ENCODE results near the gene PRKD1.

PRKD1 gene

DNA sequence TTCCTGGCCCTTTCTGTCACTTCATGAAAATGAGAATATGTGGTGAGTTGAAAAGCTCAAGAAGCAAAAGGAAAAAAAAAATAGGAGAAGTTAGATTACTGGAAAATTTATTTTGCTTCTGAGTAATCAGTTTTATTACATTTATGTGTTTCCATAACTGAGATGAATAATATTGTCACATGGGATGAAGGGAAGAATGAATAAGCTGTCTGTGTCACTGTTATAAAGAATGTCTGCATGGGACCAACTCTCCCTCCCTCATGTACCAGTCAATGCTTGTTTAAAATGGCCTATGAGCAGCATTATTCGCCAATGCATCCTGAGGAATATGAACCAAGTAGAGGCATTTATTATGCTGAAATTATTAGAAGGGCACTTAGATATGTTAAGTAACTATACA is 246.3 kb downstream of the PRKD1 start:
- DNase-seq (ENCODE audit: low read depth in 2 of 2) = no peak

DNA sequence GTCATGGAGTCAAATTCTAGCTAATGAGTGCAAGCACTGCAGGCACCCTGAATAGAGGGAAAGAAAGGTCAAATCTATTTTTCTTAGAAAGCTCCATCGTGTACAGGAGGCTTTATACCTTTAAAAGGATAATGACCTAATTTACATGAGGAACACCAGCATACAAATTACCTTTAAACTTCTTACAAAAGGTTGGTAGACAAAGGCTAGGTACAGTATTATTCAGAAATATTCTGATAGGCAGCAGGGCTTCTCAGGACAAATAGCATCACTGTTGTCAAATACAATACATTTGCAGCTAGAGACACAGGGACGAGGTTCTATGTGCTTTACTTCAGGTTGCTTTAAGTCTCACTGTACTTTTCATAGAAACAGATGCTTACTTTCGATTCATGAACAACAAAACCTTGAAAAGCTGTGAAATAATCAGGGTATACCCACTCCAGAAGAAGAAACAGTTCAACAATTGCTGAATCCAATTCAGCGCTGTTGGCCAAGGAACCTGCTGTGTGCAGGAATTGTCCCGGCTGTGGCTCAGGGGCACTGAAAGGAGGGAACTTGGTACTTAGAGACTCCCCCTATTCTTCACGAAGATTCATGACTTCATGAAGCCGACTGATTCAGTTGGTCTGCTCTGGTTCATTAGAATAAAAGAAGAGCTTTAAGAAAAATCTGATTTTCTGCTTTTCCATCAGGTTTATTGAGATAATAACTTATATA is 252.9 kb downstream of the PRKD1 start:
- no peak for DNase-seq (ENCODE audit: low read depth in 2 of 2)

DNA sequence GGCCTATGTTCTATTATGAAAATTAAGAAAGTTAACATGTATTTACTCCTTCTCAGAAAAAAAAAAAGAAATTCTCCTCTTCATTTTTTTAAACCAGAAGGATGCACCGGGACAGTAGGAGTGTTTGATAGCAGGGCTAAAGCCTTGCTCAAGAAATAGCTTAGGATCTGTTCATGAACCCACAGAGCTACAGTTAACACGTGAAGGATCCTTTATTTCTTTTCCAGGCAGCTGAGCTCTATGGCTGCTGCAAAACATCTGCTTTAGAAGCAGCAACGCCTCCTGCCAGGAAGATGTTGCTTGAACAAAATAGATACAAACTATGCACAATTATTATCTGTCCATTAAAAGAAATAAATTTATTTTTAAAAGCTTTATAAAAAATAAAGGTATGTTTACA is 254.8 kb downstream of the PRKD1 start:
- DNase-seq (ENCODE audit: low read depth in 2 of 2) = no peak

DNA sequence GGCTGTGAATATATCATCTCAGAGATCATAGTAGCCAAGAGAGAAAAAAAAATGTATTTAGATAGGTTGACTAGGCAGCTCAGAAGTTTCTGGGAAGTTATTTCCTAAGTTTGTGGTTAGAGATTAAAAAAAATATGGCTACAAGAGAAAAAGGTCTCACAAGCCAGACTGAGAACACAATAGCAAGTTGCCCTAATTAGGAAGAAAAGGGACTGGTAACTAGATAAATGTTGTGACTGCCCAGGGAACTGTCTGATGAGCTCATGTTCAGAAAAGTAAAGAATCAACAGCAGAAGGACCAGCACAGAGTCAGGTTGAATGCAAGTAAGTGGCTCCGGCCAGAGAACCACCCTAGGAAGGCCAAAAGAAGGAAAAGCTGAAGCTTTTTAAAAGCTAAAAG is 256.6 kb downstream of the PRKD1 start:
- DNase-seq (ENCODE audit: low read depth in 2 of 2) = no peak

DNA sequence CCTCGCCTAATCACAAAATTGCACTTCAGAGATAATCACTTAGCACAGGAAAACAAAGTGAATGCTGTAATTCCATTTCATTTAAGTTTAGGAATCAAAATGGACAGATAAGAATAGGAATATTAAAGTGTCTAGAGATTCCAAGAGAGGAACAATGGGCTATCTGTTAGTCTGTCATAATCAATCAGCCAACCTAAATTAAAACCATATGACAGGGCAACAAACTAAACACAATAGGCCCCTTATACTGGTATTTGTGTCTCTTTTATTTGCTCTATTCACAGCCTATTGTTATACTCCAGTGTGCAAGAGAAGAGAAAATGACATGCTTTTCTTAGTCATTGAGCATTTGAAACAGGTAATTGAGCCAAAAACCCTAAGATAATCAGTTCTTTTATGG is 259.4 kb downstream of the PRKD1 start:
- DNase-seq (ENCODE audit: low read depth in 2 of 2) = no peak

DNA sequence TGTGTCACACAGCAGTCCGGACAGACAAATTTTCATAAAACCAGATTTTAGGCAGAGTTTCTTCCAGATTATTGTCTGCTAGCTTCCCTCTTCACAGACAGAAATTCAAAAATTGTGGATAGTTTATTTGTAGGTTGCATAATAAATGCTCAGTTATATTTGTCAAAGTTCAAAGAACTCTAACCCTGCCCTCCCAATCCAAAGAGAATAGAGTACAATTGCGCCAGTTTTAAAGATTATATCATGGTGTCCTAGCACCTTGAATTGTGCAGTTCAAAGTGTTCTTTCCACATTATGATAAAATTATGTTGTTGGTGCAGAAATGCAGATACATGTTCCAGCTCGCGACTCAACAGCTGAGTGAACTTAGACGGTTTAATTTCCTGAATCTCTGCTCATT is 263.1 kb downstream of the PRKD1 start:
- no peak for DNase-seq (ENCODE audit: low read depth in 2 of 2)

DNA sequence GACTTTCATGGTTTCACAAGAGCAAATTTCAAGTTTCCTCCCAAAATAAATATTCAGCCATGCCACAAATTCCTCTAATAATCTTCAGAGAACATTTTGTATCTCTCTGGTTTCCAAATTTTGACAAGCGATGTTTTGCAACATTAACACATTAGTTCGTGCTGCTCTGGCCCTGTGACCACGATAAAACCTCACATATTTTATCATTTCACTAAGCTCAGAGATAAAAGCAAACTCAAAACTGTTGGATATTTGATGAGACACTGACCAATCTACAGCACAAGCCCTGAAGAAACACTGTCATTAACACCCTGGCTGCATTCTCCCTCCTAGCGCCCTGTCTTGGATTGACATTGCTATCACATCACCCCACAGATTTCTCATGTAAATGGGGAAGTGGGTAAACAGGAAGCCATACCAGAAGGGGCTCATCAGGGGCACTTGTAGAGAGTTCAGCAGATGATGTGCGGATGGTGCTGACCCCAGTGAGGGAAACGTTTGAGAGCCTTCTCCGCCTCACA is 264.3 kb downstream of the PRKD1 start:
- DNase-seq (ENCODE audit: low read depth in 2 of 2) = no peak

DNA sequence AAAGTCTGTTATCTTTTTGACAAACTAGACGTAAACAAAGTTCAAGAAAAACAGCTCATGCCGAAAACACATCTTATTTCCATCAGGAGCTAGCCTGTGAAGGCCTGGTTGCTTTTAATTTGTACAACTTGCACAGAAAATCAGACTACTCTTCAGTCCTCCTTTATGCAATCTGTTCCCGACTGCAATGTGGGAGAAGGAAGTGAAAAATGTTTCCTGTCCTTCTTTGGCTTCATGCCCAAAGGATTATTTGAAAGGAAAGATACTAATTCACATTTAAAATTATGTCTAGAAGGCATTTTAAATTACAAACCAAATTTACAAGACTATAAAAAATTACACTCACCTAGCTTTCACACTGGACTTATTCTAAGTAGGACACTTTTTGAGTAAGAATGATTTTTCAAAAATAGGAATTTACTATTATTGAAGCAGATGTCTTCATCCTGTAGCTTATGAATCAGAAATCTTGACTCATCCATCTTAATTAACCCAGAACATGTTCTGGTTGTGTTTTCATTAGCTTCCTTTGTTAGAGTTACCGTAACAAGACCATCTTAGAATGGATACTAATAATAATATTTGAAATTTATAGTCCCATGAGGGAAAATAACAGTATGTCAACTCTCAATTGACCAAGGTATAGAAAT is 272.6 kb downstream of the PRKD1 start:
- no peak for DNase-seq (ENCODE audit: low read depth in 2 of 2)

DNA sequence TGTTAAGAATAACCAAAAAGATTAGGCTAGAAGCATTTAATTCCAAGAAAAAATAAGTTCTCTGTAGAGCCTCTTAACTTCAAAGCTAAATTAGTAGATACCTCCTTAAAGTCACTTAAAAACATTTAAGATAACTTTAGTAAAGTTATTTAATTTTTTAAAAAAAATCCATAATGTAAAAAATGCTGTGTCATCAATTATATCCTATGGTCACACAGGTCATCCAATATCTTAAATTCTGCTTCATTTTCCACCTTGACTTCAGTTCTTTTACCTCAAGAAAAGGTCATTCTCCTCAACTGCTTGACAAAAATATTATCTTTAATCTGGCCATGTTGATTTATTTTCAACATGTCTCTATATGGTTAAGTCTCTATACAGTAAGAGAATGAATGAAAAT is 274.3 kb downstream of the PRKD1 start:
- DNase-seq (ENCODE audit: low read depth in 2 of 2) = no peak

DNA sequence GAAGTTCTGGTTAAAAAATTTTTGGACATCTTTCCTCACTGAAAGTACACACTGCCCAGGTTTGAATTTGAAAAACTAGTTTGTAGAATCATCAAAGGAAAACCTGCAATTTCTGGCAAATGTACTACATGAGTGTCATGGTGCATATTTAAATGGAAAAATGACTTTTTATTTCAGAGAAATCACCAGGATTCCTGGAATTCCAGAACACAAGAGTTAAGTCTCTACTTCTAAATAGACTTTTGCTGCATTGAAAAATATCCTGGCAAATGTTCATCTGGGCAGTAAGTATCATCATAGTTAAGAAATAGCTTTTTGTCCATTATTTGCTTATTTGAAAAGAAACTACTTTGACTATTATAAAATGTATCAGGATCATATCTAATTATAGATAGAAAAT is 275.1 kb downstream of the PRKD1 start:
- no peak for DNase-seq (ENCODE audit: low read depth in 2 of 2)

DNA sequence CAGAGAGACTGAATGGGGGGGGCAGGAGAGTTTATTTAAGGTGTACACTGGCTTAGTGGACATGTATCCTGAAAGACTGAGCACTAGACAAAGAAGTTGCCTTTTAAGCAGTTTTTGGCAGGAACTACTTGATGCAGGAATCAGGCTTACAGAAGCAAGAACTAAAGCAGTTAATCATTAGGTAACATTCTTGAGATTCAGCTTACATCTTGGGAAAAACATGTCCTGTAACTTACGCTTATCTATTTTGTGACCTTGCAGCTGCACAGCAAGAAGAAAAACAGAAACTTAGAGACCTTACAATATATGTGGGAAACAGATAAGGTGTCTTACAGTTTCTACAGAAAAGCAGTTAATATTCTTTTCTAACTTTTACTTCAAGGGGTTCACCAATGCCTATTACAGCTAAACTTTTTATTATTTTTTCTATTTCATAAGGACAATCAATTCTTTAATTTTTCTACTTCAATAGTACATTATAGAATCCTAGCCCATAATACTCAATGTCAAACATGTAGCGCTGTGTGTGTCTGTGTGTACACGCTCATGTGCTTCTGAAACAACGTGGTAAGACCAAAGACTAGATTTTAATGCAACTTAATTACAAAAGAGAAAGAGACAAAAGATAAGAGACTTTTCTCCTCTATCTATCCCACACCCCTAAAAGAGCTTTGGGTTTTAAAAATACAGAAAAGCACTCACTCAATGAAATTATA is 276.9 kb downstream of the PRKD1 start:
- DNase-seq (ENCODE audit: low read depth in 2 of 2) = no peak

DNA sequence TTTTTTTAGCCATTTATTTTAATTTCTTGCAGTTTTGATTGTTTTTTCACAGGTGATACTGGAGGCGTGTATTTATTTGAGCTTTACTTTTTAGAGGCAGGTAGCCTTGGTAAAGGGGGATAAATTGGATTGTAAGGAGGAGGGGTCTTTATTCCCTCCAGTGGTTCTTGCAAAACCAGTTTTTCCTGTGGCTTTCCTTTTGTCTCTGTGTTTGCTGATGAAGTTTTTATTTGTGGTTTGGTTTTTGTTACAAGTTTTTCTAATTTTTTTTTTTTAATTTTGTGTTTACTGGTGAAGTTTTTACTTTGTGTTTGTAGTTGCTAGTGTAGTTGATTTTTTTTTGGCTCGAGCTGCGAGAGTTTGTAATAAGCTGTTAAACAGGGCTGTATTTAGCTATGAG is 278.5 kb downstream of the PRKD1 start:
- DNase-seq (ENCODE audit: low read depth in 2 of 2) = no peak

DNA sequence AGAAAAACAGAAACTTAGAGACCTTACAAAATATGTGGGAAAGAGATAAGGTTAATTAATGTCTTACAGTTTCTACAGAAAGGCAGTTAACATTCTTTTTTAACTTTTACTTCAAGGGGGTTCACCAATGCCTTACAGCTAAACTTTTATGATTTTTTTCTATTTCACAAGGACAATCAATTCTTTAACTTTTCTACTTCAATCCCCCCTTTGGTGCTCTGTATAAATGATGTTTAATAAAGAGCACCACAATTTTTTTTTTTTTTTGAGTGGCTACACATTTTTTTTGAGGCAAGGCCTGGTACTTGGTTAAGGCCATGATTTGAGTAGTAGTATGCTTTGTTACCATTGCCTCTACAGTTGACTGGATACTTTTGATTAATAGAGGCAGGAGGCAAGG is 279.6 kb downstream of the PRKD1 start:
- DNase-seq (ENCODE audit: low read depth in 2 of 2) = no peak

DNA sequence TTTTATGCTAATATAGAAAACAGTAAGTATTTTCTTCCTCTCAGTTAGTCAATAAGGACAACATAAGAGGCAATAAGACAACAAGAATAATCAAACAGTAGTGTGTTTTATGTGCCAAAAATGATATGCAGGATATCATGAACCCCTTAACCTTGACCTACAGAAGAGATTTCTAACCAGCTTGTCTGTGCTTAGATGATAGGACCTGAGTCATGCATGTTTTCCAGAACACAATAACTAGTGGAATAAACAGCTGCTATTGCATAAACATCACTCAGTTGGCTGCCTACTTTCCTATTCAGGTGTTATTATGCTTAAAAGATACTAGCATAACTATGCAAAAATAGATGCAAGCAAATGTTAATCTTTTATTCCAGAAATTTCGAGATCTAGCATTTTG is 282.5 kb downstream of the PRKD1 start:
- DNase-seq (ENCODE audit: low read depth in 2 of 2) = no peak

DNA sequence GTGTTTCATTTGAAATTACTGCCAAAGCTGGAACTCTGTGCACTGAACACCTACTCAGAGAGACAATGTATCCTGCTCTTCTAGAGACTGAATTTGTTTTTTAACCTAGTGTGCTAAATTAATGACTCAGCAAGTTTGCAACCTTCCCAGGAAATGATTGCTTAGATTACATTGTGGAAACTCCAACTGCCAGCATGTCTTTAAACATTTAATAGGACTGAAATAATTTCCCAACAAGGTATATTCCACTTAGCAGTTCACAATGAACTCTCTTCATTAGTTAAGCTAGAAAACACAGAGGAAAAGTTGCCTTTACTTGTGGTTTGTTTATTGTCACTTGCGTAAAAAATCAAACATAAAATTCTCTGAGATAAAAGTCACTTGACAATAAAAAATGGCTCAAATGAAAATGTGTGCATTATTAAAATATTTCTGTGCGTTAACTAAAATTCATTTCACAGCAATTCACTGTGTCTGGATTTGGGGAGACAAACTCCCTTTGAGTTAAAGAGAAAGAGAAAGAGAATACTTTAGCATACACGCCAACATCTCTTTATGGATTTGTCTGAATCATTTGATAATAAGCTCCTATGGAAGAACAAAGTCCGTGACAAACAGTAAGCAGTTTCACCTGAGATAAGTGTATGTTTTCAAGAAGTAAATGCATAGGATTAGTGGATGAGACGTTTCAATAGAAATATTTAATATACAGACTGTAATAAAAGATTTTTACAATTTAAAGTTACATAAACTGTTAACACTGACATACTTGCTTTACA is 284.0 kb downstream of the PRKD1 start:
- no peak for DNase-seq (ENCODE audit: low read depth in 2 of 2)

DNA sequence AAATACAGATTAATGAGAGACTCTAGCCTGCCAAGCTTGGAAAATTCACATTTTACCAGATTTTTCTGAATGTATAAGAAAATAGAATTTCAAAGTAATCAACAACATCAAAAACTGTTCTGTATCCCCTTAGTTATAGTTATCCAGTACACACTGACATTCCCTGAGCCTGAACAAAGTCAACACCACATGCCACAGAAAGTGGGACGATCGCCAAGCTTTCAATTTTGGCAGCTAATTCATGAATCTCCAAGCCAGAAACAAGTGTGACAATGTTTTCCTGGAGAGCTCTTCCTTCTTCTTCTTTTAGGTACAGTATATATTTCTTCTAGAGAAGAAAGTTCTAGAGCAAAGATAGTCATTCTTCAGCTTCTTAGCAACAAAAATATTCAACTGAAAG is 290.2 kb downstream of the PRKD1 start:
- no peak for DNase-seq (ENCODE audit: low read depth in 2 of 2)

DNA sequence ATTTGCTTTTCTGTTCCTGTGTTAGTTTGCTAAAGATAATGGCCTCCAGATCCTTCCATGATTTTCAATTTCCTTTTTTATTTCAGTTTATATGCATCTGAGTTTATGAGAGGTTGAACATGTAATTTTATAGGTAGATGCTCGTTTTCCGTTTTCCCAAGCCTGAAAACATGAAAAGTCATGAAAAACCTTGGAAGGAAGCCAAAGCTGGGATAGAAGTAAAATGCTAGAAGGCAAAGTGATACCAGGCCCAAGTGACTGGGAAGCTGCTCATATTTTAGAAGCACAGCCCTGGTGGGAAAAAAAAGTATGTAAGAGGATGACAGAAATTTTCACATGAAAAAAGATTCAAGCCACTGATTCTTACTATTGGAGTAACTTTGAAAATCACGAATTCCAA is 290.8 kb downstream of the PRKD1 start:
- no peak for DNase-seq (ENCODE audit: low read depth in 2 of 2)

DNA sequence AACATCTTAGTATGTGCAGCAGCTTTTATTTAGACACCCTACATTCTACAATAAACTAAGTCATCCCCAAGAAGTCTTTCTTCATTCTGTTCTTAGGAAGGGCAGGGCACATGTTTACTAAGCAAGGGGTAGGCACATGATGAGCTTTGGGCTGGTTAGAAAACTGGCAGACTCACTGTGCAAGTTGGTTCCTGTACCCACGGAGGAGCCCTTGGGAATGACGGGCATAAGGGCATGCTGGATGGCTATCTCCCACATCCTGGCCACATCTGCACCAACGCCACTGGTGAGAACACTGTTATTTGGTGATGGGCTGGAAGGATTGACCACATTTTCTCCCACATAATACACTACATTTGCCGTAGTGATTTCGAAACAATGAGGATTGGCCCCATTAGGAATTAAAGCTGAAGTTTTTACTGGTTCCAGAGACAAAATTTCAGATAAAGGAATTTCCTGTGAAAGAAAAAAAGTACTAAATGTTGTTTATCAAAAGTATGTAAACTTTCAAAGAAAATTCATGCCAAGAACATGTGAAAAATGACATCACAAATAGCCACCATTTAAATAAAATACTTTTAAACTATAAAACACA is 297.0 kb downstream of the PRKD1 start:
- no peak for DNase-seq (ENCODE audit: low read depth in 2 of 2)

DNA sequence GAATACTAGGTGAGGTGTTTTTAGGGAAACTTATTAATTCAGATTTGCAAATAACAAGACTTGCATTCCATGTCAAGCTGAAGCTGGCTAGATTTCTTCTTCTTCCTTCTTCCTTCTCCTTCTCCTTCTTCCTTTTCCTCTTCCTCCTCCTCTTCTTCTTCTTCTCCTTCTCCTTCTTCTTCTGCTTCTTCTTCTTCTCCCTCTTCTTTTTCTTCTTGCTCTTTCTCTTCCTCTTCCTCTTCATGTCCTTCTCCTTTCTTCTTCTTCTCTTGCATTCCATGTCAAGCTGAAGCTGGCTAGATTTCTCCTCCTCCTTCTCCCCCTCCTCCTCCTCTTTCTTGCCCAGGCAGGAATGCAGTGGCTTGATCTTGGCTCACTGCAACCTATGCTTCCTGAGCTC is 297.8 kb downstream of the PRKD1 start:
- DNase-seq (ENCODE audit: low read depth in 2 of 2) = no peak

DNA sequence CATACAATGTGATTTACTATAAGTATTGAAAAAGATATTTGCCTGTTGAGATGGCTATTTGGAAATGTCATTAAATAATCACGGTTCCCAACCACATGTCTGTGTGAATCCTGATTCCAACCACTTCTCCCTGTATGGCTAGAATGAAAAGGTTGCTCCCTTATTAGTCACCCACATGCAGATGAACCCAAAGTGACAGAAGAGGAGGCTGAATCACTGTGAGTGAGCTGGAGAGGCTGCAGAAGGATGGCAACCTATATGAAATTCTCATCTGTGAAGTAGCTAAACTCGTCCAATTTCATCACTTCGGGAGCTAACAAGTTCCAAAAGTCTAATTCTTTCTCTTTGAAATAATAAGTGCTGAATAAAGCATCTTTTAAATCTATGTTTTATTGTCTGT is 300.5 kb downstream of the PRKD1 start:
- no peak for DNase-seq (ENCODE audit: low read depth in 2 of 2)

DNA sequence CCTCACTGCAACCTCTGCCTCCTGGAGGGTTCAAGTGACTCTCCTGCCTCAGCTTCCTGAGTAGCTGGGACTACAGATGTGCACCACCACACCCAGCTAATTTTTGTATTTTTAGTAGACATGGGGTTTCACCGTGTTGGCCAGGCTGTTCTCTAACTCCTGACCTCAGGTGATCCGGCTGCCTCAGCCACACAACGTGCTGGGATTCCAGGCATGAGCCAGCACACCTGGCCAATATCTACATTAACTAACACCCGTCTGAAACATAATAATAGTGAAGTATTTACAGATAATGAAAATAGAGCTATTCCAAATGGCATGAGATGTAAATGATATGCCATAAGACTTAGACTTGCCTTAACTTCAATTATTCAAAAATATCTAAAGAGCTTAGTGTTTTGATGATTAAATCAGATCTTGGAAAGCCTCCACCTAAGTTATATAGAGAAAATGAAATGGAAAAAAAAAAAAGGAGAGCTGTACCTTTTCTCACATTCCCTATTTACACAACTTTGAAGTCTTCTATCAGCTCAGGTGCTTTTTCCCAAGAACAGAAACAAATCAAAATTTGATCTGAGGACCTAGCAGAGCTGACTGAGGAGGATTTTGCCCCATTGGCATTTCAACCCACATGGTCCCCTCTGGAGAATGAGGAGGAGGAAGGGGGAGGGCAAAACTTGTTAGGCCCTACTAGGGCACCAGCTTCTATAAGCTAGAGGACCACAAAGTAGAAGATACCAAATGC is 309.2 kb downstream of the PRKD1 start:
- no peak for DNase-seq (ENCODE audit: low read depth in 2 of 2)

All from activated CD8-positive, alpha-beta memory T cell treated with anti-CD3 and anti-CD28 coated beads for 4 hours (primary cell).